ENCODE data around the gene ATL1.

Gene ATL1

DNA sequence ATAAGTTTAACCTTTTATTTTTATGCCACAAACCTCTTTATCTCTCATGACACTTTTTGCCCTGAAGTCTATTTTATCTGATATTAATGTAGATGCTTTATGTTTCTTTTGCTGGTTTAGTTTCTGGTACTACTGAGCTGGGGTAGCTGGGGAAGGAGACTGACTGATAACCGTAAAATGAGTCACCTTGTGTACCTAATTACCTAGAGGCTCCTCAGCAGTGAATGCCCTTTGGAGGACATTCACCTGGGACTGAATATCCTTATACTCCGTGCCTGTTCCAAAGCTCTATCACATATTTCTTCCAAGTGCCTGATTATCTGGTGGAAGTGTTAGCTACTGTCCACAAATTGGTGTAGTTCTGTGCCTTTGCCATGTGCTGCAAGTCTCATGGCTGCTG, 13.9 kb downstream of the ATL1 start:
- intact Hi-C loops (cut with DNase I; ENCODE audit: low total_unique reads) = no loop called here
- TF ChIP-seq, protein P1, sequence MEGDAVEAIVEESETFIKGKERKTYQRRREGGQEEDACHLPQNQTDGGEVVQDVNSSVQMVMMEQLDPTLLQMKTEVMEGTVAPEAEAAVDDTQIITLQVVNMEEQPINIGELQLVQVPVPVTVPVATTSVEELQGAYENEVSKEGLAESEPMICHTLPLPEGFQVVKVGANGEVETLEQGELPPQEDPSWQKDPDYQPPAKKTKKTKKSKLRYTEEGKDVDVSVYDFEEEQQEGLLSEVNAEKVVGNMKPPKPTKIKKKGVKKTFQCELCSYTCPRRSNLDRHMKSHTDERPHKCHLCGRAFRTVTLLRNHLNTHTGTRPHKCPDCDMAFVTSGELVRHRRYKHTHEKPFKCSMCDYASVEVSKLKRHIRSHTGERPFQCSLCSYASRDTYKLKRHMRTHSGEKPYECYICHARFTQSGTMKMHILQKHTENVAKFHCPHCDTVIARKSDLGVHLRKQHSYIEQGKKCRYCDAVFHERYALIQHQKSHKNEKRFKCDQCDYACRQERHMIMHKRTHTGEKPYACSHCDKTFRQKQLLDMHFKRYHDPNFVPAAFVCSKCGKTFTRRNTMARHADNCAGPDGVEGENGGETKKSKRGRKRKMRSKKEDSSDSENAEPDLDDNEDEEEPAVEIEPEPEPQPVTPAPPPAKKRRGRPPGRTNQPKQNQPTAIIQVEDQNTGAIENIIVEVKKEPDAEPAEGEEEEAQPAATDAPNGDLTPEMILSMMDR (IDR thresholded peaks at IDR 0.05) = no peak
- Histone ChIP-seq H3K36me3 (peaks cover 0 to 3% (median 3%) of the 10 kb centered on the region in 3 donors), H3K27ac (no peak overlapping the region), H3K9me3 (peaks cover 0 to 33% (median 27%) of the 10 kb centered on the region in 3 donors), H3K4me1 (no peaks in the 10 kb centered on the region), H3K4me3 (no peak overlapping the region), H3K27me3 (no peaks in the 10 kb centered on the region)
- no peak for DNase-seq

DNA sequence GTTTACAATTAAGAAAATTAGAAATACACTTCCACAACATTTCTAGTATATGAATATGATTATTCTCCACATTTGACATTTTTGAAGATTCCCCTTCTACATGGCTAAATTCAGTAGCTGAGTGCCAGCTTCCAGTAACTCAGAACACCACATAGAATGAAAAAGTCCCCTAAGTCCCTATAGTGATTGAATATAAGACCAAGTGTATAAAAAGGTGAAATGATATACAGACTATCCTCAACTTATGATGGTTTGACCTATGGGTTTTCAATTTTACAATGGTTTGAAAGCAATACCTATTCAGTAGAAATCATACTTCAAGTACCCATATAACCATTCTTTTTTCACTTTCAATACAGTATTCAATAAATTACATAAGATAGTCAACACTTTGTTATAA, 15.8 kb downstream of the ATL1 start:
- Histone ChIP-seq H3K4me3 (no peak overlapping the region), H3K4me1 (no peaks in the 10 kb centered on the region), H3K36me3 (peaks cover 0 to 3% (median 0%) of the 10 kb centered on the region in 3 donors), H3K9me3 (peaks cover 0 to 14% (median 10%) of the 10 kb centered on the region in 3 donors), H3K27ac (no peak overlapping the region), H3K27me3 (no peaks in the 10 kb centered on the region)
- intact Hi-C loops (cut with DNase I; ENCODE audit: low total_unique reads) = no loop called here
- no peak for DNase-seq
- TF ChIP-seq, protein P1 (IDR thresholded peaks at IDR 0.05) = no peak

- Histone ChIP-seq H3K27me3 (no peaks in the 10 kb centered on the region), H3K4me1 (no peaks in the 10 kb centered on the region), H3K9me3 (no peaks in the 10 kb centered on the region), H3K4me3 (no peak overlapping the region), H3K36me3 (no peaks in the 10 kb centered on the region), H3K27ac (no peak overlapping the region)
- DNase-seq = no peak
- intact Hi-C loops (cut with DNase I; ENCODE audit: low total_unique reads) = no loop called here
- TF ChIP-seq, protein P1 (IDR thresholded peaks at IDR 0.05) = no peak
Measured at GRCh38 chr14:50577982-50578381, 18.0 kb downstream of the ATL1 start.

DNA sequence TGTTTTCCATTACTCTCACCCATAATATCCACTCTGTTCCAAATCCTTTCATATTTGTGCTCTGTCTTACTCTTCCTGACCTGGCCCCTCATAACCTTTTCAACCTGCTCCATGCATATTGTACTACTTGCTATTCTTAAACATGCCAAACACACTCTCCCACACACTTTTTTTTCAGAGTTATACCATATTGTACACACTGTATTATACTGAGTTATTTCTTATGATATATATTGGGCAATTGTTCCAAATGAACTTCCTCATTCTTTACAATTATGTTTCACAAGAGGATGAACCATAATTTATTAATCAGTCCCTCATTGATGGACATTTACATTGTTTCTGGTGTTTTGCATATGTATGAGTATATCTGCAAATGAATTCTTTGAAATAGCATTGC, 18.5 kb downstream of the ATL1 start:
- TF ChIP-seq, protein P1 (IDR thresholded peaks at IDR 0.05) = no peak
- Histone ChIP-seq H3K4me1 (no peaks in the 10 kb centered on the region), H3K27ac (no peak overlapping the region), H3K36me3 (no peaks in the 10 kb centered on the region), H3K27me3 (no peaks in the 10 kb centered on the region), H3K4me3 (no peak overlapping the region), H3K9me3 (no peaks in the 10 kb centered on the region)
- DNase-seq = no peak
- intact Hi-C loops (cut with DNase I; ENCODE audit: low total_unique reads) = no loop called here

GRCh38 chr14:50590464-50590863, 30.5 kb downstream of the ATL1 start:
- peaks cover 9 to 23% (median 21%) of the 10 kb centered on the region in 3 donors for H3K36me3 ChIP-seq
- TF ChIP-seq, protein P1 (IDR thresholded peaks at IDR 0.05) = no peak
- no peak for DNase-seq
- H3K27me3 ChIP-seq = no peaks in the 10 kb centered on the region
- no peaks in the 10 kb centered on the region for H3K4me1 ChIP-seq
- H3K27ac ChIP-seq = no peak overlapping the region
- intact Hi-C loops (cut with DNase I; ENCODE audit: low total_unique reads) = no loop called here
- H3K9me3 ChIP-seq = no peaks in the 10 kb centered on the region
- no peak overlapping the region for H3K4me3 ChIP-seq

Data from tibial artery (tissue), 4 donors.